K562 (cell line): ENCODE data around the gene STYXL1. TPM values are rescaled to one million over a fixed set of nuclear protein-coding genes. Genes with fewer than 3 reads are reported as not detected.

Experiments
- EZH2 ChIP-seq: IDR thresholded peaks from 2 replicates; pipeline ENCODE4 v1.6.1; 2012; ENCODE audit warnings: low read depth, mild to moderate bottlenecking, inconsistent platforms, low read length, borderline replicate concordance
- GABPB1 ChIP-seq: sonication (generic); formaldehyde crosslinking; IDR thresholded peaks from 2 replicates; pipeline ENCODE4 v1.8.0; 2022; ENCODE audit warnings: mild to moderate bottlenecking, missing genetic modification reagents
- MYC ChIP-seq, 2 experiments: fragments of 250-450 bp in 1 of 2; sonication (Bioruptor Pico) in 1 of 2; IDR thresholded peaks; 2 replicates each; pipeline versions ENCODE4 v1.5.1 to v1.6.1; 2012 to 2021; ENCODE audit warnings: low read depth in 2 of 2, borderline replicate concordance in 1 of 2, improper control_type of control experiment in 1 of 2, low read length in 1 of 2, mild to moderate bottlenecking in 1 of 2, moderate library complexity in 1 of 2
- POLR2G ChIP-seq: fragments of 200-400 bp; formaldehyde crosslinking; IDR thresholded peaks from 2 replicates; pipeline ENCODE4 v1.6.1; 2017; ENCODE audit warnings: low read depth, mild to moderate bottlenecking, antibody characterized with exemption, low read length, moderate library complexity
- PYGO2 ChIP-seq: fragments of 450-650 bp; IDR thresholded peaks from 2 replicates; pipeline ENCODE4 v1.6.1; 2016; ENCODE audit warnings: mild to moderate bottlenecking, missing genetic modification characterization, moderate library complexity, missing compliant biosample characterization
- RBFOX2 ChIP-seq: fragments of 200-400 bp; formaldehyde crosslinking; IDR thresholded peaks from 2 replicates; pipeline ENCODE4 v1.6.1; 2017; ENCODE audit warnings: low read depth, mild to moderate bottlenecking, low read length, moderate library complexity
- SOX6 ChIP-seq: fragments of 450-650 bp; IDR thresholded peaks from 2 replicates; pipeline ENCODE4 v1.6.1; 2014; ENCODE audit warnings: mild to moderate bottlenecking
- XRCC3 ChIP-seq: fragments of 450-650 bp; IDR thresholded peaks from 2 replicates; pipeline ENCODE4 v1.6.1; 2017; ENCODE audit warnings: mild to moderate bottlenecking, moderate library complexity
- ZNF23 ChIP-seq: fragments of 250-450 bp; sonication (Bioruptor Pico); IDR thresholded peaks from 2 replicates; pipeline ENCODE4 v1.4.0; 2020; ENCODE audit warnings: mild to moderate bottlenecking
- ZNF589 ChIP-seq: fragments of 200-800 bp; sonication (Bioruptor generic); IDR thresholded peaks from 2 replicates; pipeline ENCODE4 v1.6.1; 2016; ENCODE audit warnings: low read depth, missing genetic modification characterization, missing compliant biosample characterization
- polyA plus RNA-seq, 8 experiments: library from polyadenylated mRNA; depleted of rRNA in 4 of 8; stranded (reverse) in 5 of 8; unstranded in 3 of 8; fragments of >200 nt; fragmentation: Nextera tagmentation in 2 of 8; fragmentation: Illumina TruSeq in 1 of 8; extraction: Ambion mirVana in 2 of 8; extraction: Trizol in 1 of 8; gene quantifications; 2 replicates each; pipeline versions ENCODE4 v1.2.1 to v1.2.3, GENCODE V29; 2011 to 2014; ENCODE audit warnings: inconsistent platforms in 1 of 8, missing spikeins in 1 of 8
- total RNA-seq, 7 experiments: library from RNA; depleted of rRNA in 6 of 7; stranded (reverse); fragments of >200 nt in 6 of 7; fragmentation: Illumina TruSeq in 2 of 7; extraction: Trizol in 2 of 7; gene quantifications; 2 replicates each; pipeline versions ENCODE4 v1.2.1 to v1.2.3, GENCODE V29; 2011 to 2021; ENCODE audit warnings: low replicate concordance in 1 of 7

The STYXL1 gene
- total and polyA plus RNA-seq, 9 of the 15 experiments (the other 6 are each of a cell fraction or from before 2014, with no cell fraction given) = 36.5 to 97.2 (median 49.9) TPM

GRCh38 chr7:76054123-76055120, 6.6 kb upstream of the STYXL1 start (continued):
- no peak for TF ChIP-seq MYC (IDR thresholded peaks at IDR 0.05; ENCODE audit: low read depth, low read length)
- no peak for TF ChIP-seq MYC (CRISPR knock-in tag; IDR thresholded peaks at IDR 0.05; ENCODE audit: borderline replicate concordance, low read depth)
- TF ChIP-seq EZH2 = no peak
- no peak for TF ChIP-seq XRCC3
- TF ChIP-seq GABPB1 (CRISPR knock-in tag) = 0 out of 2 replicates have a peak, but pooled peaks have one; percentile 19
- TF ChIP-seq ZNF589 (CRISPR knock-in tag) = no peak
- no peak for TF ChIP-seq PYGO2 (tag)
- no peak for TF ChIP-seq SOX6
- TF ChIP-seq POLR2G = 0 out of 2 replicates have a peak, but pooled peaks have one; percentile 21
- no peak for TF ChIP-seq ZNF23
- TF ChIP-seq RBFOX2 = 0 out of 2 replicates have a peak, but pooled peaks have one; percentile 4
